Heart right ventricle (tissue), 16 donors: ENCODE data around the gene CAPN15. TPM values are rescaled to one million over a fixed set of nuclear protein-coding genes. Genes with fewer than 3 reads are reported as not detected.

ENCODE experiments used
- ATAC-seq, 8 donors: fragments of 200-7000 bp; cut with Tn5 transposase; one replicate each; pipeline ENCODE4 v1.9.1; 2020; ENCODE audit warnings: mild to moderate bottlenecking in 8 of 8, moderate library complexity in 8 of 8, moderate number of reproducible peaks in 1 of 8
- DNase-seq, 2 donors: peaks; one replicate each; pipeline ENCODE4 v3.0.0-alpha.2; 2020
- H3K27ac ChIP-seq, 10 donors: fragments of 200-600 bp; sonication (generic) in 2 of 10; one replicate each; pipeline versions ENCODE4 v1.5.0 to v1.8.0; 2020 to 2022; ENCODE audit warnings: mild to moderate bottlenecking in 3 of 10
- H3K27me3 ChIP-seq, 7 donors: fragments of 200-600 bp; one replicate each; pipeline ENCODE4 v1.8.0; 2021 to 2022; ENCODE audit warnings: mild to moderate bottlenecking in 2 of 7
- H3K36me3 ChIP-seq, 9 donors: fragments of 200-600 bp; sonication (generic) in 1 of 9; one replicate each; pipeline versions ENCODE4 v1.5.0 to v1.8.0; 2020 to 2022; ENCODE audit warnings: mild to moderate bottlenecking in 2 of 9
- H3K4me1 ChIP-seq, 9 donors: fragments of 200-600 bp; sonication (generic) in 1 of 9; one replicate each; pipeline versions ENCODE4 v1.5.0 to v1.8.0; 2020 to 2022; ENCODE audit warnings: mild to moderate bottlenecking in 4 of 9
- H3K4me3 ChIP-seq, 10 donors: fragments of 200-600 bp; sonication (generic) in 2 of 10; one replicate each; pipeline versions ENCODE4 v1.5.0 to v1.8.0; 2020 to 2022; ENCODE audit warnings: mild to moderate bottlenecking in 7 of 10, moderate library complexity in 2 of 10
- H3K9me3 ChIP-seq, 11 donors: fragments of 200-600 bp in 10 of 11; sonication (generic) in 2 of 11; one replicate each; pipeline versions ENCODE4 v1.5.0 to v1.8.0; 2013 to 2022; ENCODE audit warnings: mild to moderate bottlenecking in 2 of 11, control low read depth in 1 of 11, moderate library complexity in 1 of 11
- CTCF ChIP-seq, 9 donors: fragments of 200-600 bp; sonication (generic) in 2 of 9; IDR thresholded peaks; one replicate each; pipeline versions ENCODE4 v1.5.0 to v1.8.0; 2021 to 2022; ENCODE audit warnings: antibody characterized with exemption in 9 of 9, mild to moderate bottlenecking in 5 of 9, moderate library complexity in 1 of 9
- WGBS, 2 donors: extraction: QIAGEN DNeasy Blood & Tissue Kit; methylation state at CpG; one replicate each; pipeline ENCODE4 v1.1.7; 2013; ENCODE audit warnings: inconsistent platforms in 1 of 2; 5-methylcytosine and 5-hydroxymethylcytosine counted together
- intact Hi-C, 10 donors: fragments of 100-400 bp; cut with DNase I; formaldehyde crosslinking; loops; one replicate each; pipeline versions ENCODE4 v1.11.1 to v1.14.2; 2022
- polyA plus RNA-seq, 2 donors: library from polyadenylated mRNA; stranded (reverse); fragments of 200-250 nt; gene quantifications; one replicate each; pipeline ENCODE4 v1.2.3, GENCODE V29; 2013
- total RNA-seq, 10 donors: library from RNA; stranded (reverse); fragmentation: NEBNext Ultra II Directional in 3 of 10; extraction: Animal tissue kit (Norgen Biotek cat#: 25700) in 3 of 10; gene quantifications; one replicate each; pipeline versions ENCODE4 v1.2.1 to v1.2.4, GENCODE V29; 2021 to 2023
- donor health status: Arrhythmogenic right ventricular cardiomyopathy.
- donor health status: ischemic (EF 13 %, LVEDD 7.1; RV severe dilation, severe dysfunction).
- donor health status: healthy with polysubstance abuse.
- donor health status: DM: no; HTN: yes; CAD: no.
- donor health status: DM: no; HTN: no; CAD: no.
- donor health status: ischemic (EF 25% LVEDD 6.9; RV normal size, moderate dysfunction).
- donor health status: ischemic (EF 25% LVEDD 5.7; RV mildly dilated, moderate dysfunction).
- donor health status: healthy.
- donor health status: DM: yes; HTN: yes; CAD: no.
- donor health status: Ischemic cardiomyopathy.
- donor health status: ischemic (EF 35%, LVEDD 5.7; RV mildly dilated, moderate dysfunction).
- donor health status: nonischemic (EF 11% LVEDD 7.7; RV severe dilation, severe dysfunction).
- donor health status: DM: yes; HTN: yes; CAD: no.
- donor health status: PGD.
- donor health status: ischemic (EF 29% LVEDD 5.4; RV normal size, mild dysfunction).
- donor health status: nonischemic (EF 23%, LVEDD 6.1; RV moderate dilation, normal function).

CAPN15 gene
- total and polyA plus RNA-seq, 12 donors = 11.1 to 39.5 (median 16.0) TPM

DNA sequence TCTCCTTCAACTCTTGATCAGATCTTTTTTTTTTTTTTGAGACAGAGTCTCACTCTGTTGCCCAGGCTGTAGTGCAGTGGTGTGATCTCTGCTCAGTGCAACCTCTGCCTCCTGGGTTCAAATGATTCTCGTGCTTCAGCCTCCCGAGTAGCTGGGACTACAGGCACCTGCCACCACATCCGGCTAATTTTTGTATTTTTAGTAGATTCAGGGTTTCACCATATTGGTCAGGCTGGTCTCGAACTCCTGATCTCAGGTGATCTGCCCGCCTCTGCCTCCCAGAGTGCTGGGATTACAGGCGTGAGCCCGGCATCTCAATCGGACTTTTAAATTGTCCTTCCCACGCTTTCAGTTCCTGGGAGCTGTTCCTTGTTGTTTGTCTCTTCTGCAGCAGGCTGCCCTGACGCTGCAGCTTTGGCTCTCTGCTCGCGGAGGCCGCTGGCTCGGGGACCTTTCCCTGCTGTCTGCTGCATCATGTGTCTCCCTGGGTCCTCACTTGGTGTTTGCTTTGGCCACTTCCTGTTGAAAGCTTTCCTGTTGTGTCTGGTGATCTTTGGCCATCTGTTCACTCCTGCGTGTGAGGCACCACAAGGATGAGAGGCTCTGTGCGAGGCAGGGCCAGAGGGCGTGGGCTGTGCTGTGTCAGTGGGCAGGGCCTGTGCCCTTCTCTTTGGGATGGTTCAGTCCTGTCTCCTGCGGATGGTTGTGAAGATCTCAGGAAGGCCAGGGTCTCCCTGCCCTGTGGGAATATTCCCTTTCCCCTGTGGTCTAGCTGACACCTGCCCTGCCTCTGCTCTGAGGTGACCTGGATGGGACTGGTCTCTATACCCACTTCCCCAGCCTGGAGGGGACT lies 18.4 kb upstream of the CAPN15 start:
- Histone ChIP-seq H3K4me1 (no peaks in the 10 kb centered on the region), H3K36me3 (peaks cover 0 to 64% (median 9%) of the 10 kb centered on the region in 9 donors), H3K27ac (no peak overlapping the region), H3K9me3 (no peaks in the 10 kb centered on the region), H3K27me3 (no peaks in the 10 kb centered on the region), H3K4me3 (no peak overlapping the region)
- 89 to 92% methylated on average over 18 of the region's 18 CpGs for WGBS, 2 donors
- intact Hi-C loops = no loop called here
- peak in 3 of 8 donors; percentile 10 to 42 (median 28) for ATAC-seq
- DNase-seq = no peak
- no peak for TF ChIP-seq CTCF (IDR thresholded peaks at IDR 0.05)

DNA sequence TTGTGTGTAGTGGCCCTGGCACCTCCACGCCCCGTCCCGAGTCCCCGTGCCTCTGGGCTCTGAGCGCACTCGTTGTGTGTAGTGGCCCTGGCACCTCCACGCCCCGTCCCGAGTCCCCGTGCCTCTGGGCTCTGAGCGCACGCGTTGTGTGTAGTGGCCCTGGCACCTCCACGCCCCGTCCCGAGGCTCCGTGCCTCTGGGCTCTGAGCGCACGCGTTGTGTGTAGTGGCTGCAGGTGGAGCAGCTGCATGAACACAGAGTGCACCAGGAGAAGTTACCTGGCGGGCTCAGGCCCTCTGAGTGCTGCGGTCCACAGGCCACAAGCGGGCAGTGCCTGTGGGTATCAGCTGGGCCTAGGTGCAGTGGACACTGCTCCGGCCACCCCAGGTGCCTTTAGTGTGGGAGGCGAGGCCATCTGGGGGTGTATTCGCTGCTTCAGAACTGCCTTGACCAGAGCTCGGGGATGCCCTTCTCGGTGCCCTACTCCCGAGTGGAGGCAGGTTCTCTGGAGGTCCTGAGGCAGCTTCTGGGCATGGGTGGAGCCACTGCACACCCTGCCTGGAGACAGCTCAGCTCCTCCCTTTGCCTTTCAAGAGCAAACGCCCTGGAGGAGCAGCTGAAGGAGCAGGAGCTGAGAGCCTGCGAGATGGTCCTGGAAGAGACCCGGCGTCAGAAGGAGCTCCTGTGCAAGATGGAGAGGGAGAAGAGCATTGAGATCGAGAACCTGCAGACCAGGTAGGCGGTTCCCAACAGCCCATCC lies 17.3 kb upstream of the CAPN15 start:
- Histone ChIP-seq H3K4me3 (no peak overlapping the region), H3K27ac (no peak overlapping the region), H3K9me3 (no peaks in the 10 kb centered on the region), H3K27me3 (no peaks in the 10 kb centered on the region), H3K4me1 (no peaks in the 10 kb centered on the region), H3K36me3 (peaks cover 0 to 71% (median 10%) of the 10 kb centered on the region in 9 donors)
- intact Hi-C loops = no loop called here
- no peak for TF ChIP-seq CTCF (IDR thresholded peaks at IDR 0.05)
- DNase-seq = no peak
- no peak for ATAC-seq
- WGBS, 2 donors = 95 to 97% methylated on average over 35 of the region's 35 CpGs

- Histone ChIP-seq H3K9me3 (no peaks in the 10 kb centered on the region), H3K4me1 (no peaks in the 10 kb centered on the region), H3K36me3 (peaks cover 0 to 72% (median 13%) of the 10 kb centered on the region in 9 donors), H3K4me3 (no peak overlapping the region), H3K27me3 (no peaks in the 10 kb centered on the region), H3K27ac (no peak overlapping the region)
- WGBS, 2 donors = 95 to 96% methylated on average over 6 of the region's 6 CpGs
- DNase-seq (no peak), ATAC-seq (no peak)
- intact Hi-C loops = no loop called here
- TF ChIP-seq CTCF (IDR thresholded peaks at IDR 0.05) = no peak
Measured at GRCh38 chr16:512802-513201, 14.7 kb upstream of the CAPN15 start.

DNA sequence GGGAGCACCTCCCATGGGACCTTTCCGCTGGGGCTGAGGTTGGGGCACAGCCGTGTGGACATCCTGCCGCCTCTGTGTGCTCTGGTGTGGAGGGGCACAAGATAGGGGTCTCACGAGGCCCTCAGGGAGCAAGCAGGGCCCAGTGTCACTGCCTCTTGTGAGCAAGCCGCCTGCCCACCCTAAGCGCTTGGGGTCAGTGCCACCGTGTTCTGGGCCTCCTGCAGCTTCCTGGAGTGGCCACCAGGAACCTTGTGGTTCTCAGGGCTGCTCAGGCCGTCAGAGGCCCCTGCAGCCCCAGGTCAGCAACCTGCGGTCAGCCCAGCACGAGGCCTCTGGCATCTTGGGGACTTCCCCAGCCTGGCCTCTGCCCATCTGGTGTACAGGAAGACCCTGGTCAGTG lies 13.6 kb upstream of the CAPN15 start:
- no peak overlapping the region for H3K4me3 ChIP-seq
- intact Hi-C loops = no loop called here
- H3K27ac ChIP-seq = no peak overlapping the region
- H3K9me3 ChIP-seq = no peaks in the 10 kb centered on the region
- H3K4me1 ChIP-seq = no peaks in the 10 kb centered on the region
- peaks cover 0 to 76% (median 16%) of the 10 kb centered on the region in 9 donors for H3K36me3 ChIP-seq
- H3K27me3 ChIP-seq = no peaks in the 10 kb centered on the region
- ATAC-seq (no peak), DNase-seq (no peak)
- TF ChIP-seq CTCF (IDR thresholded peaks at IDR 0.05) = no peak
- WGBS, 2 donors = 85 to 92% methylated on average over 10 of the region's 10 CpGs
